ENCODE results near the gene ZG16. TPM values are rescaled to one million over a fixed set of nuclear protein-coding genes. Genes with fewer than 3 reads are reported as not detected.

The ZG16 gene
- total and polyA plus RNA-seq, 8 donors: 0.06 to 0.10 (median 0.07) TPM; not detected in 3

DNA sequence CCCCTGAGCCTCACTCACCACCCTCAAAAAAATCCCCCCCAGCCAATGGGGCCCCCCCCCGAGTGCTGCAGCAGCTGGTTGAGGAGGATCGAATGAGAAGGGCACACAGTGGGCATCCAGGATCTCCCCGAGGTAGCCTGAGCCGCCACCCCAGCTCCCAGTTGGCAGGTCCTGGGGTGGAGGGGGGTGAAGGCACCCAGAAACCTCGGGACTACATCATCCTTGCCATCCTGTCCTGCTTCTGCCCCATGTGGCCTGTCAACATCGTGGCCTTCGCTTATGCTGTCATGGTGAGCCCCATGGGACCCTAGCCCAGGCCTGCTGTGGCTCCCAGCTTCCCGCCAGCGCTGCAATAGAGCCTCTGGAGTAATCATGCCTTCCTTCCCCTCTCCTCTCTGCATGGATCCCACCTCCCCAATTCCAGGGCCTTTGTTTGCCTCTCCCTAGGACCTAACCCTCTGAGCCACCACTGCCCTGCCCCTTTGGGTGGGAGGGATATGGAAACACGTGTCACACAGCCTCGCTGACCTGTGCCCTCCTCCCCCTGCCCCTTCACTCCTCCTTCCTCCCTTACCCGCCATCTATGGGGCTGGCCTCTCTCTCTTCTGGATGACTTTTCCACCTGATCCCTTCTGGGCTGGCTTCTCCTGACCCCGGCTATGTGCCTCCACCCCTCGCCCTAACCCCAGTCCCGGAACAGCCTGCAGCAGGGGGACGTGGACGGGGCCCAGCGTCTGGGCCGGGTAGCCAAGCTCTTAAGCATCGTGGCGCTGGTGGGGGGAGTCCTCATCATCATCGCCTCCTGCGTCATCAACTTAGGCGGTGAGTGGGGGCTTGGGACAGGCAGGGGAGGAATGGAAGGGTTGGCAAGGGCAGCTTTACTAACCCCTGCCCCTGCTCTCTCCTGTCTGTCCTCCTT lies 35.8 kb downstream of the ZG16 start:
- DNase-seq: no peak
- Histone ChIP-seq H3K36me3 (peaks cover 0 to 26% of the 10 kb centered on the region in 2 donors), H3K27me3 (peaks cover 0 to 20% of the 10 kb centered on the region in 2 donors), H3K4me3 (no peak overlapping the region), H3K9me3 (no peaks in the 10 kb centered on the region), H3K27ac (peak overlapping the region in 1 of 2 donors; percentile 3), H3K4me1 (peaks cover 35 to 81% of the 10 kb centered on the region in 2 donors)
- ATAC-seq: no peak
- intact Hi-C loops (cut with DNase I): no loop called here
- TF ChIP-seq, protein P1, sequence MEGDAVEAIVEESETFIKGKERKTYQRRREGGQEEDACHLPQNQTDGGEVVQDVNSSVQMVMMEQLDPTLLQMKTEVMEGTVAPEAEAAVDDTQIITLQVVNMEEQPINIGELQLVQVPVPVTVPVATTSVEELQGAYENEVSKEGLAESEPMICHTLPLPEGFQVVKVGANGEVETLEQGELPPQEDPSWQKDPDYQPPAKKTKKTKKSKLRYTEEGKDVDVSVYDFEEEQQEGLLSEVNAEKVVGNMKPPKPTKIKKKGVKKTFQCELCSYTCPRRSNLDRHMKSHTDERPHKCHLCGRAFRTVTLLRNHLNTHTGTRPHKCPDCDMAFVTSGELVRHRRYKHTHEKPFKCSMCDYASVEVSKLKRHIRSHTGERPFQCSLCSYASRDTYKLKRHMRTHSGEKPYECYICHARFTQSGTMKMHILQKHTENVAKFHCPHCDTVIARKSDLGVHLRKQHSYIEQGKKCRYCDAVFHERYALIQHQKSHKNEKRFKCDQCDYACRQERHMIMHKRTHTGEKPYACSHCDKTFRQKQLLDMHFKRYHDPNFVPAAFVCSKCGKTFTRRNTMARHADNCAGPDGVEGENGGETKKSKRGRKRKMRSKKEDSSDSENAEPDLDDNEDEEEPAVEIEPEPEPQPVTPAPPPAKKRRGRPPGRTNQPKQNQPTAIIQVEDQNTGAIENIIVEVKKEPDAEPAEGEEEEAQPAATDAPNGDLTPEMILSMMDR (IDR thresholded peaks at IDR 0.05): no peak

DNA sequence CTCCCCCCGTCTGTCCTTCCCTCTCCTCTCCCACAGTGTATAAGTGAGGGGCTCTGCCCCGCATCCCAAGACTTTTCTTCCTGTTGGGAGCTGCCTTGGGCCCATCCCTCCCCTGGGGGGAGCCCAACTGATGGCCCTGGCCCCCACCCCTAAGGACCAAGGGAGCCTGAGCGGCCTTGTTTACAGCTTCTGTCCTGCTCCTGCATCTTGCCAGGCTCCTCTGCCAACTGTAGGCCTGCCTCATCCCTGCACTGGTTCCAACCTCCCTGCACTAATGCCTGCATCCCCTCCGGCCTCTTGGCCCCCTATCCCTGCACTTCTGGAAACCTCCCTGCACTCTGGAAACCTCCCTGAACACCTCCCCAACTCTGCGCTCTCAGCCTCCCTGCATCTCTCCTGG lies 36.5 kb downstream of the ZG16 start:
- TF ChIP-seq, protein P1 (IDR thresholded peaks at IDR 0.05): no peak
- Histone ChIP-seq H3K4me3 (no peak overlapping the region), H3K9me3 (no peaks in the 10 kb centered on the region), H3K4me1 (peaks cover 33 to 80% of the 10 kb centered on the region in 2 donors), H3K36me3 (peaks cover 0 to 19% of the 10 kb centered on the region in 2 donors), H3K27me3 (peaks cover 0 to 20% of the 10 kb centered on the region in 2 donors), H3K27ac (peak overlapping the region in 1 of 2 donors; percentile 3)
- ATAC-seq (no peak), DNase-seq (no peak)
- intact Hi-C loops (cut with DNase I): no loop called here

DNA sequence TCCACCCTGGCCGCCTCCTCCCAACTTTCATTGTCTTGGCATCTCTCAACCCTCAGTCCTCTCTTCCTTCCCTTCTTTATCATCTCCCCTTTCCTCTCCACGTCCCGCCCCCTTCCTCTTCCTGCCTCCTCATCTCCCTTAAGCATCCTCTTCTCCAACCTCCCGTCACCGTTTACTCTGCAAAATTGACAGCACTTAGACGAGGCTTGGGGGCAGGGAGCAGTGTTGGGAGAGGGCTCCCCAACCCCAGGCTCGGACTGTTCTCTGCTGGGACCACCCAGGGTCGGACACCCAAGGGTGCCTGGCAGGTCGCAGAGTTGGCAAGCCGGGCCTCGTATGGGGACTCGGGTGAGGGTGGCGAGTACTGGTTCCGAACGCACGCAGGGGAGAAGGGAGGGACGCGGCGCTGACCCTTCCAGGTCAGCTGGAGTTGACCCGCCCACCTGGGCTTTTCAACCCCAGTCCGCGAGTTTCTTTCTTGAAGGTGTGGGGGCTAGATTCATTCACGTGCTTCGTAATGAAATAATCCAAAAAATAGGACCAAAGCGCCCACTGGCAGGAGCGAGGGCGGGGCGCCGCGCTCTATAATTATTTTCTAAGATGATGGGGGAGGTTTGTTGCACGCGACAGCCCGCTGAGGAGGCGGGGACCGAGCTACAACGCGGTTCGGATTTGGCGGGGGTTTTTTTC lies 37.1 kb downstream of the ZG16 start:
- H3K9me3 ChIP-seq: no peaks in the 10 kb centered on the region
- DNase-seq: no peak
- H3K27ac ChIP-seq: peak overlapping the region; percentile 97
- peaks cover 0 to 20% of the 10 kb centered on the region in 2 donors for H3K27me3 ChIP-seq
- TF ChIP-seq, protein P1 (IDR thresholded peaks at IDR 0.05): no peak
- H3K36me3 ChIP-seq: peaks cover 0 to 13% of the 10 kb centered on the region in 2 donors
- peaks cover 34 to 80% of the 10 kb centered on the region in 2 donors for H3K4me1 ChIP-seq
- intact Hi-C loops (cut with DNase I): no loop called here
- ATAC-seq: no peak
- H3K4me3 ChIP-seq: peak overlapping the region; percentile 75 to 84

DNA sequence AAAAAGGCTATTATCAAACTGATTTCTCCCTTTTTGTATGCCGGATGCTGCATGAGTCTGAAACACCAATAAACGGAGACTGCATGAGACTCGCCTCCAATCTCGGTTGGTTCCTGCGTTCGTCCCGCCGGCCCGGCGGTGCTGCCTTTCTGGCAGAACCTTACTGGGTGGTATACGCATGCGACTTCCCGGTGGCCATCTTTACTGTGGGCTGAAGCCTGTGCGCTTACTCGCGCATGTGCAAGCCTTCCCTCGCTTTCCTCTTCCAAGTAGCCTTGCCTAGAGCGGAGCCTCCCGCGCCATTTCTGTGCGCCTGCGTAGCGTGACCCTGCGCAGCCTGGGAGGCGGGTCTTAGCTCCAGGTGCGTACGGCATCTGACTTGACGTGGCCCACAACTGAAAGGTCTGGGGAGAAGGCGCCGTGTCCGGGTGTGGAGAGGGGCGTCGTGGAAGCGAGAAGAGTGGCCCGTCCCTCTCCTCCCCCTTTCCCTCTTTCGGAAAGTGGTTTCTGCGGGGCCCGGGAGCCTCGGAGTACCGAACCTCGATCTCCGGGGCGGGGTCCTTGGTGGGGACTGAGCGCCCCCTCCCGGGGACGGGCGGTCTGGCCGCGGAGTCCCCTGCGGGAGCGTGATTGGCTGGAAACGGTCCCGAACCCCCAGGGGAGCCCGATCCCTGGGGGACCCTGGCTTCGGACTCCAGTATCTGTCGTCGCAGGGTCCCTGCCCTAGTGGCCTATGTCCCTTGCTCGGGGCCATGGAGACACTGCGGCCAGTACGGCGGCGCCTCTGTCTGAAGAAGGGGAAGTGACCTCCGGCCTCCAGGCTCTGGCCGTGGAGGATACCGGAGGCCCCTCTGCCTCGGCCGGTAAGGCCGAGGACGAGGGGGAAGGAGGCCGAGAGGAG lies 38.0 kb downstream of the ZG16 start, which contains the start of gene PAGR1:
Gene PAGR1, plus strand, starts transcription at position 360 of the 901 bp plus-strand sequence. Its CDS starts 374 bp downstream, at position 734.
- peak within 1 kb of the TSS; percentile 97 for H3K27ac ChIP-seq
- H3K27me3 ChIP-seq: peaks cover 0 to 20% of the 10 kb centered on the region in 2 donors
- no peaks in the 10 kb centered on the region for H3K9me3 ChIP-seq
- TF ChIP-seq, protein P1 (IDR thresholded peaks at IDR 0.05): peak; percentile 71 to 88
- peak; percentile 99 to 100 (median 100) for DNase-seq
- H3K4me3 ChIP-seq: peak within 1 kb of the TSS; percentile 75 to 84
- H3K4me1 ChIP-seq: peaks cover 26 to 74% of the 10 kb centered on the region in 2 donors
- ATAC-seq: peak; percentile 75
- intact Hi-C loops (cut with DNase I): no loop called here
- H3K36me3 ChIP-seq: peaks cover 0 to 9% of the 10 kb centered on the region in 2 donors
